Measurements from ENCODE around the gene PLCB1. TPM values are rescaled to one million over a fixed set of nuclear protein-coding genes. Genes with fewer than 3 reads are reported as not detected.
A peak's percentile ranks its signal among the peaks of the same experiment; 100 is the strongest.

PLCB1 gene
- polyA plus RNA-seq, 1 donor (not counting 4 experiments of a cell fraction or from before 2014, with no cell fraction given) = 0.37 TPM

- DNase-seq (ENCODE audit: low read depth, low spot score) (no peak), FAIRE-seq (no peak)
- H3K9me3 ChIP-seq (ENCODE audit: control insufficient read depth, low read depth, low read length) = no peaks in the 10 kb centered on the region
- dilution Hi-C loops (cut with MboI; ENCODE audit: extremely low pct_ligation_motif_present, low sequenced_read_pairs) = no loop called here
- no peaks in the 10 kb centered on the region for H3K36me3 ChIP-seq (ENCODE audit: control insufficient read depth in 2 of 2, extremely low read depth in 1 of 2, insufficient read depth in 2 of 2, low read length in 2 of 2)
- no peak overlapping the region for H3K4me2 ChIP-seq (ENCODE audit: control insufficient read depth, extremely low read depth, insufficient read depth, low read depth, low read length)
- H3K4me1 ChIP-seq (ENCODE audit: control insufficient read depth, extremely low read depth, insufficient read depth, low read length) = no peaks in the 10 kb centered on the region
- no peak overlapping the region for H3K9ac ChIP-seq (ENCODE audit: control insufficient read depth, extremely low read depth, insufficient read depth, low read length)
- H3K79me2 ChIP-seq (ENCODE audit: control insufficient read depth, insufficient read depth, low read length) = no peaks in the 10 kb centered on the region
- TF ChIP-seq, protein P1, sequence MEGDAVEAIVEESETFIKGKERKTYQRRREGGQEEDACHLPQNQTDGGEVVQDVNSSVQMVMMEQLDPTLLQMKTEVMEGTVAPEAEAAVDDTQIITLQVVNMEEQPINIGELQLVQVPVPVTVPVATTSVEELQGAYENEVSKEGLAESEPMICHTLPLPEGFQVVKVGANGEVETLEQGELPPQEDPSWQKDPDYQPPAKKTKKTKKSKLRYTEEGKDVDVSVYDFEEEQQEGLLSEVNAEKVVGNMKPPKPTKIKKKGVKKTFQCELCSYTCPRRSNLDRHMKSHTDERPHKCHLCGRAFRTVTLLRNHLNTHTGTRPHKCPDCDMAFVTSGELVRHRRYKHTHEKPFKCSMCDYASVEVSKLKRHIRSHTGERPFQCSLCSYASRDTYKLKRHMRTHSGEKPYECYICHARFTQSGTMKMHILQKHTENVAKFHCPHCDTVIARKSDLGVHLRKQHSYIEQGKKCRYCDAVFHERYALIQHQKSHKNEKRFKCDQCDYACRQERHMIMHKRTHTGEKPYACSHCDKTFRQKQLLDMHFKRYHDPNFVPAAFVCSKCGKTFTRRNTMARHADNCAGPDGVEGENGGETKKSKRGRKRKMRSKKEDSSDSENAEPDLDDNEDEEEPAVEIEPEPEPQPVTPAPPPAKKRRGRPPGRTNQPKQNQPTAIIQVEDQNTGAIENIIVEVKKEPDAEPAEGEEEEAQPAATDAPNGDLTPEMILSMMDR (optimal IDR thresholded peaks at IDR 0.05 in 1 of 3, IDR thresholded peaks at IDR 0.05 in 1 of 3, conservative IDR thresholded peaks at IDR 0.05 in 1 of 3; ENCODE audit: extremely low read depth in 1 of 3, insufficient read depth in 2 of 3, low read length in 3 of 3) = no peak
- TF ChIP-seq EZH2 (IDR thresholded peaks at IDR 0.05; ENCODE audit: low read length) = no peak
- H3K27me3 ChIP-seq (ENCODE audit: control insufficient read depth, extremely low read depth, insufficient read depth, low read length) = no peaks in the 10 kb centered on the region
- H3K9me1 ChIP-seq (ENCODE audit: control insufficient read depth, extremely low read depth, insufficient read depth, low read length) = no peaks in the 10 kb centered on the region
- no peaks in the 10 kb centered on the region for H4K20me1 ChIP-seq (ENCODE audit: control insufficient read depth, extremely low read depth, insufficient read depth, low read length)
- no peak overlapping the region for H3K4me3 ChIP-seq (ENCODE audit: control insufficient read depth in 2 of 3, extremely low read depth in 1 of 3, insufficient read depth in 2 of 3, low read depth in 1 of 3, low read length in 3 of 3)
- no peak overlapping the region for H3K27ac ChIP-seq (ENCODE audit: control insufficient read depth, insufficient read depth, low read length)
- no peak overlapping the region for H2AFZ ChIP-seq (ENCODE audit: control insufficient read depth, low read length)
Measured at GRCh38 chr20:8645326-8645725, 513.3 kb downstream of the PLCB1 start.

DNA sequence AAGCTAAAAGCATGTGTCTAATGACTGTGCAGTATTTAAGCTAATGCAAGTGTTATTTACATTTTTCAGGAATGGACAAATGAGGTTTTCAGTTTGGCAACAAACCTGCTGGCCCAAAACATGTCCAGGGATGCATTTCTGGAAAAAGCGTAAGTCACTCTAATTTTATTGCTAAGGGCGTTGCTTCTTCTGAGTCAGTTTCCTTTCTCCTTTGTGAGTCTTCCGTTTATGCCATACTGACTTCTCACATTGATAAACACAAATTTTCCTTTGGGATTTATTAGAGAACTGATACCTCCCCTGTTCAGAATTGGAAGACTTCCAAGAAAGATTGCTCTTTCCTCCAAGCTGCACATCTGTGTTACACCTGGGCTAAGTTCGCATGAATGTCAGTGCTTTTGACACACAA lies 514.0 kb downstream of the PLCB1 start:
- dilution Hi-C loops (cut with MboI; ENCODE audit: extremely low pct_ligation_motif_present, low sequenced_read_pairs) = no loop called here
- H3K4me2 ChIP-seq (ENCODE audit: control insufficient read depth, extremely low read depth, insufficient read depth, low read depth, low read length) = no peak overlapping the region
- H3K9me3 ChIP-seq (ENCODE audit: control insufficient read depth, low read depth, low read length) = no peaks in the 10 kb centered on the region
- H3K79me2 ChIP-seq (ENCODE audit: control insufficient read depth, insufficient read depth, low read length) = no peaks in the 10 kb centered on the region
- H3K4me1 ChIP-seq (ENCODE audit: control insufficient read depth, extremely low read depth, insufficient read depth, low read length) = no peaks in the 10 kb centered on the region
- H3K27ac ChIP-seq (ENCODE audit: control insufficient read depth, insufficient read depth, low read length) = no peak overlapping the region
- DNase-seq (ENCODE audit: low read depth, low spot score) (peak; percentile 42), FAIRE-seq (no peak)
- H3K9me1 ChIP-seq (ENCODE audit: control insufficient read depth, extremely low read depth, insufficient read depth, low read length) = no peaks in the 10 kb centered on the region
- no peak overlapping the region for H2AFZ ChIP-seq (ENCODE audit: control insufficient read depth, low read length)
- H3K27me3 ChIP-seq (ENCODE audit: control insufficient read depth, extremely low read depth, insufficient read depth, low read length) = no peaks in the 10 kb centered on the region
- no peaks in the 10 kb centered on the region for H4K20me1 ChIP-seq (ENCODE audit: control insufficient read depth, extremely low read depth, insufficient read depth, low read length)
- TF ChIP-seq, protein P1 (optimal IDR thresholded peaks at IDR 0.05 in 1 of 3, IDR thresholded peaks at IDR 0.05 in 1 of 3, conservative IDR thresholded peaks at IDR 0.05 in 1 of 3; ENCODE audit: extremely low read depth in 1 of 3, insufficient read depth in 2 of 3, low read length in 3 of 3) = no peak
- no peak for TF ChIP-seq EZH2 (IDR thresholded peaks at IDR 0.05; ENCODE audit: low read length)
- H3K4me3 ChIP-seq (ENCODE audit: control insufficient read depth in 2 of 3, extremely low read depth in 1 of 3, insufficient read depth in 2 of 3, low read depth in 1 of 3, low read length in 3 of 3) = no peak overlapping the region
- H3K9ac ChIP-seq (ENCODE audit: control insufficient read depth, extremely low read depth, insufficient read depth, low read length) = no peak overlapping the region
- H3K36me3 ChIP-seq (ENCODE audit: control insufficient read depth in 2 of 2, extremely low read depth in 1 of 2, insufficient read depth in 2 of 2, low read length in 2 of 2) = no peaks in the 10 kb centered on the region

Data from keratinocyte (primary cell).